Testis (tissue), 3 donors: ENCODE measurements around the gene CALCB. TPM values are rescaled to one million over a fixed set of nuclear protein-coding genes. Genes with fewer than 3 reads are reported as not detected.

Experiments used
- DNase-seq: peaks from one replicate; pipeline ENCODE4 v3.0.0-alpha.2; 2019
- H3K27ac ChIP-seq, 2 donors: fragments of 200-600 bp; sonication (generic); one replicate each; pipeline ENCODE4 v1.5.1; 2019
- H3K27me3 ChIP-seq: fragments of 200-600 bp; sonication (generic); one replicate; pipeline ENCODE4 v1.5.1; 2019
- H3K36me3 ChIP-seq: fragments of 200-600 bp; sonication (generic); one replicate; pipeline ENCODE4 v1.5.1; 2017; ENCODE audit warnings: low read depth; ENCODE audit errors: missing control alignments
- H3K4me1 ChIP-seq: fragments of 200-600 bp; sonication (generic); one replicate; pipeline ENCODE4 v1.5.1; 2019
- H3K4me3 ChIP-seq, 2 donors: fragments of 200-600 bp; sonication (generic); one replicate each; pipeline ENCODE4 v1.5.1; 2017 to 2019
- H3K9me3 ChIP-seq: fragments of 200-600 bp; sonication (generic); one replicate; pipeline ENCODE4 v1.5.1; 2017
- POLR2A ChIP-seq: fragments of 450-650 bp; IDR thresholded peaks from one replicate; pipeline ENCODE4 v1.6.1; 2017; ENCODE audit warnings: antibody characterized with exemption, mild to moderate bottlenecking, moderate library complexity
- WGBS, 2 donors: methylation state at CpG; one replicate each; pipeline ENCODE4 v1.1.5; 2018; 5-methylcytosine and 5-hydroxymethylcytosine counted together
- intact Hi-C: fragments of 100-400 bp; cut with DNase I; formaldehyde crosslinking; loops from one replicate; pipeline ENCODE4 v1.15.1; 2023; ENCODE audit warnings: low total_unique reads
- polyA plus RNA-seq: library from polyadenylated mRNA; stranded (reverse); fragments of 350-450 nt; fragmentation: Illumina TruSeq; extraction: RNeasy Lipid Tissue Mini Kit (QIAGEN cat#74804); gene quantifications from one replicate; pipeline ENCODE4 v1.2.3, GENCODE V29; 2014; ENCODE audit warnings: low read depth, low replicate concordance; ENCODE audit not compliant: insufficient read depth
- total RNA-seq, 2 donors: library from RNA; depleted of rRNA; stranded (reverse); fragments of >200 nt; gene quantifications; one replicate each; pipeline ENCODE4 v1.2.3, GENCODE V29; 2016
- TF ChIP-seq, protein P1 (sequence below), 3 experiments: fragments of 450-650 bp in 2 of 3; fragments of 200-600 bp in 1 of 3; sonication (generic) in 1 of 3; IDR thresholded peaks; one replicate each; pipeline ENCODE4 v1.5.1; 2016 to 2019; ENCODE audit warnings: antibody characterized with exemption in 3 of 3, mild to moderate bottlenecking in 2 of 3, moderate library complexity in 1 of 3

CALCB gene
- total and polyA plus RNA-seq, 3 donors from 2014 or later: 0.50 to 1.7 (median 1.2) TPM

DNA sequence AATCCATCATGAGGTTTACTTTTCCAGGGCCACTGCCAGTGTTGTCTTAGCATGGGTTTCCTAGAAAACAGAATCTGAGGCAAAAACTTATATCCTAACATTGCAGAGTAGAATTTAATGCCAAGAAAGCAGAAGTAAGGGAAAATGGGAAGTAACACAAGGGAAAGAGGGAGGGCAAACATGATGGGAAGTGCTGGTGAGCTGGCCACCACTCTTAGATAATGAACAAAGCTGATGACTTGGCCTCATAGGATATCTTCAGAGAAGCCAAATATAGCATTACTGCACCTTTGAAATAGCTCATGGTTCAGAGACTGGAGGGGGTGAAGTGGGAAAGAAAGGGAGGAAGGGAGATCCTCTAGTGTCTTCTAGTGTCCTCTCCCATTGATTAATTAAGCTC is 24.8 kb upstream of the CALCB start:
- no peaks in the 10 kb centered on the region for H3K27me3 ChIP-seq
- H3K36me3 ChIP-seq: no peaks in the 10 kb centered on the region
- no peaks in the 10 kb centered on the region for H3K4me1 ChIP-seq
- H3K9me3 ChIP-seq: no peaks in the 10 kb centered on the region
- no peak overlapping the region for H3K27ac ChIP-seq
- DNase-seq: no peak
- no peak overlapping the region for H3K4me3 ChIP-seq
- TF ChIP-seq, protein P1, sequence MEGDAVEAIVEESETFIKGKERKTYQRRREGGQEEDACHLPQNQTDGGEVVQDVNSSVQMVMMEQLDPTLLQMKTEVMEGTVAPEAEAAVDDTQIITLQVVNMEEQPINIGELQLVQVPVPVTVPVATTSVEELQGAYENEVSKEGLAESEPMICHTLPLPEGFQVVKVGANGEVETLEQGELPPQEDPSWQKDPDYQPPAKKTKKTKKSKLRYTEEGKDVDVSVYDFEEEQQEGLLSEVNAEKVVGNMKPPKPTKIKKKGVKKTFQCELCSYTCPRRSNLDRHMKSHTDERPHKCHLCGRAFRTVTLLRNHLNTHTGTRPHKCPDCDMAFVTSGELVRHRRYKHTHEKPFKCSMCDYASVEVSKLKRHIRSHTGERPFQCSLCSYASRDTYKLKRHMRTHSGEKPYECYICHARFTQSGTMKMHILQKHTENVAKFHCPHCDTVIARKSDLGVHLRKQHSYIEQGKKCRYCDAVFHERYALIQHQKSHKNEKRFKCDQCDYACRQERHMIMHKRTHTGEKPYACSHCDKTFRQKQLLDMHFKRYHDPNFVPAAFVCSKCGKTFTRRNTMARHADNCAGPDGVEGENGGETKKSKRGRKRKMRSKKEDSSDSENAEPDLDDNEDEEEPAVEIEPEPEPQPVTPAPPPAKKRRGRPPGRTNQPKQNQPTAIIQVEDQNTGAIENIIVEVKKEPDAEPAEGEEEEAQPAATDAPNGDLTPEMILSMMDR (IDR thresholded peaks at IDR 0.05): no peak
- no peak for TF ChIP-seq POLR2A
- intact Hi-C loops: no loop called here

DNA sequence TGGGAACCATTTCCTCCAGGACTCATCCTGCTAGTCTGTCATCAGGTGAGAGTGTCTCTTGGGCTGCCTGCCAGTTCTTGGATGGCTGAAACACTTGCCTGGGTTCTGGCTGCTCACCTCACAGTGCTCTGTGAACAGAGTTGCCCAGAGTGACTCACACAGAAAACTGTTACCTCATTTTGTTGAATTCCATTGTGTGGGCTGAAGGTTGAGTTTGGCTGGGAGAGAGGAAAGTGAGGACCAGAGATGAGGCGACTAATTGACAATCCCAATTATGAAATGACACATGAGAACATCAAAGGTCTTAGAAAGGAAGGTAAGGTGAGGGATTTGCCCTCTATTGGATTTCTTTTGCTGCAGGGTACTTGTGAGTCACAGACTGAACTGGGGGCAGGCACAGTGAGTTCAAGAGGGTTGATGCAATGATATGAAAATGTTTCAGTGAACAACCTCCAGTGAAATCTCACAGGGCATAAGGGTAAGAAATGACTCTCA is 20.2 kb upstream of the CALCB start:
- intact Hi-C loops: no loop called here
- H3K9me3 ChIP-seq: no peaks in the 10 kb centered on the region
- no peak for TF ChIP-seq POLR2A
- TF ChIP-seq, protein P1 (IDR thresholded peaks at IDR 0.05): no peak
- H3K4me1 ChIP-seq: no peaks in the 10 kb centered on the region
- H3K27ac ChIP-seq: no peak overlapping the region
- DNase-seq: no peak
- H3K27me3 ChIP-seq: no peaks in the 10 kb centered on the region
- WGBS, 2 donors: 82 to 94% methylated on average over 1 of the region's 1 CpG
- H3K4me3 ChIP-seq: no peak overlapping the region
- H3K36me3 ChIP-seq: no peaks in the 10 kb centered on the region

DNA sequence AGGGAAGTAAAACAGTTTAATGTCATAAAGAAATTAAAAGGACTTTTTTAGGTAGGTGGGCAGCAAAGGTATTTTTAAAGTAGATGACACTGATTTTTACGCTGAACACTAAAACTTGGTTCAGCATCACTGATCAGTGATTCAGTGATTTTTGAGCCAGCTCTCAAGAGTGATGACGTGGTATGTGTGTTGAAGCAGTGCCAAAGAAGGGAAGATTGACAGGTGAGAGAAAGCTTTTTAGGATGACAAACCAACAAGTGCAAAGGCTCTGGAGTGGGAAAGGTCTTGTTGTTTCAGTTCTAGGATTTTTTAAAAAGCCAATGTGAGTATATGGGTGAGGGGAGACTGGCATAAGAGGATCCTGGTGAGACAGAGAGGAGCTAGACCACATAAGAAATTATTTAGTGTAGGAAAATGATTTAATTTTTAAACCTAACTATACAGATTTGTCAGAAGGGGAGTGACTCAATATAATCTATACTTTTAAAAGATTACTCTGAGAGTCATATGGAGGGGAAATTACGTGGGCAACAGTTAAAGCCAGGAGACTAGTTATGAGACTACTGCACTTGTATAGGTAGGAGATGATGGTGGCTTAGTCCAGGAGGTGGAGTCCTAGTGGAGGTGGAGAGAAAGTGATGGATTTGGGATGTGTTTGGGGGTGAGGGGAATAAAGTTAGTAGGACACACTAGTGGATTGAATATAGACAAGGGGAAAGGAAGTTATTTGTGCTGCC is 17.6 kb upstream of the CALCB start:
- Histone ChIP-seq H3K4me3 (no peak overlapping the region), H3K9me3 (no peaks in the 10 kb centered on the region), H3K36me3 (no peaks in the 10 kb centered on the region), H3K27me3 (no peaks in the 10 kb centered on the region), H3K4me1 (no peaks in the 10 kb centered on the region), H3K27ac (no peak overlapping the region)
- intact Hi-C loops: no loop called here
- TF ChIP-seq, protein P1 (IDR thresholded peaks at IDR 0.05): no peak
- no peak for TF ChIP-seq POLR2A
- DNase-seq: no peak
- 76 to 84% methylated on average over 3 of the region's 3 CpGs for WGBS, 2 donors

DNA sequence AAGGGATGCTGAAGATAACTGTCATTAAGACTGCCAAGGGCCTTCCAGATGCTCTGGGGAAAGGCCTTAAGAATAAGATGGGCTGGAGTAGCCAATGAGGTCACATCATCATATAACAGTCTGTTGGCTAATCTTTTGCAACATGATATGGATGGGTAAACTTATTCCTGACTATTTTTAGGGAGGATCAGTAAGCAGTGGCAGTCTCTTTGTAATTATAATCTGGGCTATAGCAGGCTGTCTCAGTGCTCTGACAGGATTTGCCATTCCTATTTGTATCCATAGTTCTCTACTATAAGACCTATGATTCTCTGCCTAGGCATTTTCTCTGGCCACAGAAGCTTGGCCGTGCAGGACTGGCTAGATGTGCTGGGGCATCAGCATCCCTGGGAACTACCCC is 16.1 kb upstream of the CALCB start:
- Histone ChIP-seq H3K4me3 (no peak overlapping the region), H3K4me1 (no peaks in the 10 kb centered on the region), H3K27me3 (no peaks in the 10 kb centered on the region), H3K36me3 (no peaks in the 10 kb centered on the region), H3K27ac (no peak overlapping the region), H3K9me3 (no peaks in the 10 kb centered on the region)
- TF ChIP-seq, protein P1 (IDR thresholded peaks at IDR 0.05): no peak
- no peak for TF ChIP-seq POLR2A
- no peak for DNase-seq
- 88 to 100% methylated on average over 1 of the region's 1 CpG for WGBS, 2 donors
- intact Hi-C loops: no loop called here
